HCT116 (cell line): ENCODE results near the gene PTCD3.
A peak's percentile ranks its signal among the peaks of the same experiment; 100 is the strongest.

Experiments
- CEBPB ChIP-seq: IDR thresholded peaks from 2 replicates; pipeline ENCODE4 v1.6.1; 2012; ENCODE audit warnings: low read depth
- CTCF ChIP-seq, 3 experiments: fragments of 200-600 bp in 1 of 3; sonication (generic) in 1 of 3; IDR thresholded peaks in 2 of 3; conservative IDR thresholded peaks in 1 of 3; 2 replicates each; pipeline ENCODE4 v1.5.1; 2012 to 2017; ENCODE audit warnings: low read depth in 2 of 3, low read length in 2 of 3, antibody characterized with exemption in 1 of 3, borderline replicate concordance in 1 of 3, control low read depth in 1 of 3, mild to moderate bottlenecking in 1 of 3, mixed read lengths in 1 of 3, mixed run types in 1 of 3, moderate library complexity in 1 of 3; ENCODE audit not compliant: insufficient read depth in 1 of 3
- EZH2 ChIP-seq: fragments of 200-600 bp; sonication (generic); IDR thresholded peaks from 2 replicates; pipeline ENCODE4 v1.6.1; 2017; ENCODE audit warnings: antibody characterized with exemption, mixed run types
- EZH2phosphoT487 ChIP-seq: fragments of 200-600 bp; IDR thresholded peaks from 2 replicates; pipeline ENCODE4 v1.6.1; 2018; ENCODE audit warnings: antibody characterized with exemption, borderline replicate concordance
- POLR2A ChIP-seq: IDR thresholded peaks from 2 replicates; pipeline ENCODE4 v1.7.0; 2011; ENCODE audit warnings: borderline replicate concordance; ENCODE audit not compliant: insufficient read depth, insufficient read length; ENCODE audit errors: extremely low read depth

- TF ChIP-seq POLR2A: no peak
- TF ChIP-seq CTCF (IDR thresholded peaks at IDR 0.05 in 2 of 3, conservative IDR thresholded peaks at IDR 0.05 in 1 of 3; ENCODE audit: borderline replicate concordance in 1 of 3, insufficient read depth in 1 of 3, low read depth in 2 of 3, low read length in 2 of 3): peak in 2 of 3 experiments; percentile 63 to 67; a peak in 4 of 6 replicates
- no peak for TF ChIP-seq EZH2phosphoT487
- no peak for TF ChIP-seq EZH2
- no peak for TF ChIP-seq CEBPB
Observed at GRCh38 chr2:86087936-86088850, 17.8 kb upstream of the PTCD3 start.
